GM18505 (cell line): ENCODE measurements around the gene CD160.
"Not testable (repeated sequence)": the region's sequence is repeated elsewhere in the genome, so short reads cannot be mapped to it uniquely, and the experiment has no call there.

Experiments
- ATAC-seq: cut with Tn5 transposase; IDR thresholded peaks from one replicate; pipeline ENCODE4 v1.9.1; 2021; ENCODE audit not compliant: unreplicated experiment
- POLR2A ChIP-seq: IDR thresholded peaks from 4 replicates; pipeline ENCODE4 v1.6.1; 2011; ENCODE audit warnings: borderline replicate concordance; ENCODE audit not compliant: insufficient read depth, insufficient read length; ENCODE audit errors: extremely low read depth

Gene CD160

DNA sequence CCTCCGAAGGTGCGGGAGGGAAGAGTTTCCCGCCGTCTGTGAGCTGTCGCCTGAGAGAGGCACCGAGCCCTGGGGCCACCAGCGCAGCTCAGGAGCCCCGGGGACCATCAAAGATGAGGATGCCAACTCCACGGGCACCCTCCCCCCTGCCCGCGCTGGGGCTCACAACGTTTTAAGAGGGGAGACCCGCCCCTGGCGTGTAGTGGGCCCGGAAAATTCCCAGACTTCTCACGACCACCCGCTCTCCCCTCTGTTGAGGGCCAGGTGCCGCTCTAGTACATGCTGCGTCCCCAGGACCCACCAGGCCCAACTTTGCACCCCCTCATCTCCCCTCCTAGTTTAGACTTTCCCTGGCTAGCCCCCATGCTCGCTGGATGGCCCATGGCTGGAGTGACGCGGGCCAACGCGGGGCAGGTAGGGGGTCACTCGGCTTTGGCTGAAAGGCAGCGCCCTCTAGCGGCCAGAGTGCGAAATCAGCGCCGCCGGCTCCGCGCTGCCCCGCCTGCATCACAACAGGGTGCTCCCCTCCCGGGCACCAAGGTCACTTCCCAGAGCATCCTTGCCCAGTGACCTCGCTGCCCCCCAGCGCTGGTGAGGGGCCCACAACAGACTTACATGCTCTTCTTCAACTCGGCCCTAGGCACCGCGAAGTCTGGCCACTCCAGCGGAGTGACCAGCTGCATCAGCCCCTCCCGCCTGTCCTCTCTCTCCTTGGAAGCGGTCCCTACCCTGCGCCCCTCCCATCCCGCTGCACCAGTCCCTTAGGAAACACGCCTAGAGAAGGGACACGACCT lies 1.8 kb downstream of the CD160 start:
- no peak for ATAC-seq
- TF ChIP-seq POLR2A: no peak

- ATAC-seq: not testable (repeated sequence)
Observed at GRCh38 chr1:145726193-145726592, 6.9 kb downstream of the CD160 start.

GRCh38 chr1:145729196-145729595 lies 9.9 kb downstream of the CD160 start:
- no peak for ATAC-seq

GRCh38 chr1:145729666-145730436 lies 10.6 kb downstream of the CD160 start:
- no peak for ATAC-seq
- TF ChIP-seq POLR2A: no peak

More at GRCh38 chr1:145729196-145729595, 9.9 kb downstream of the CD160 start:
- TF ChIP-seq POLR2A: no peak

- ATAC-seq: no peak
- TF ChIP-seq POLR2A: no peak
Observed at GRCh38 chr1:145730467-145730866, 11.2 kb downstream of the CD160 start.

- TF ChIP-seq POLR2A: no peak
- no peak for ATAC-seq
Observed at GRCh38 chr1:145730900-145731299, 11.6 kb downstream of the CD160 start.

GRCh38 chr1:145736191-145736590 lies 16.9 kb downstream of the CD160 start:
- ATAC-seq: no peak
- no peak for TF ChIP-seq POLR2A

DNA sequence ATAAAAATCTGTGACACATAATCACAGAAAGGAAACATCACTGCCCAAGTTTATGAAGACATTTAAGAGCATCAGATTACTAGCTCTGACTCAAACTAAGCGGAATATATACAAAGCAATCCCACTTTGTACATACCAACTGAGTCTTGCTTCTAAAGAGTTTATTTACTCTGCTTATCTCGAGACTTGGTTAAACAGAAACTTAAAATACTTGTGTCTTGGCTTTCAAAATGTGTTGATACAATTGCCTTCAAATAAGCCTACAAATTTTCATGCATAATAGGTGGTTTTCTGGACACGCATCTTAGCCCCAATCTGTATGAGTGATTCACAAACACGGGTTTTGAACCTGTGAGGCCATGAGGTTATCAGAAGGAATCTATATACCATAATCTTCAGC lies 21.0 kb downstream of the CD160 start:
- ATAC-seq: no peak
- no peak for TF ChIP-seq POLR2A

DNA sequence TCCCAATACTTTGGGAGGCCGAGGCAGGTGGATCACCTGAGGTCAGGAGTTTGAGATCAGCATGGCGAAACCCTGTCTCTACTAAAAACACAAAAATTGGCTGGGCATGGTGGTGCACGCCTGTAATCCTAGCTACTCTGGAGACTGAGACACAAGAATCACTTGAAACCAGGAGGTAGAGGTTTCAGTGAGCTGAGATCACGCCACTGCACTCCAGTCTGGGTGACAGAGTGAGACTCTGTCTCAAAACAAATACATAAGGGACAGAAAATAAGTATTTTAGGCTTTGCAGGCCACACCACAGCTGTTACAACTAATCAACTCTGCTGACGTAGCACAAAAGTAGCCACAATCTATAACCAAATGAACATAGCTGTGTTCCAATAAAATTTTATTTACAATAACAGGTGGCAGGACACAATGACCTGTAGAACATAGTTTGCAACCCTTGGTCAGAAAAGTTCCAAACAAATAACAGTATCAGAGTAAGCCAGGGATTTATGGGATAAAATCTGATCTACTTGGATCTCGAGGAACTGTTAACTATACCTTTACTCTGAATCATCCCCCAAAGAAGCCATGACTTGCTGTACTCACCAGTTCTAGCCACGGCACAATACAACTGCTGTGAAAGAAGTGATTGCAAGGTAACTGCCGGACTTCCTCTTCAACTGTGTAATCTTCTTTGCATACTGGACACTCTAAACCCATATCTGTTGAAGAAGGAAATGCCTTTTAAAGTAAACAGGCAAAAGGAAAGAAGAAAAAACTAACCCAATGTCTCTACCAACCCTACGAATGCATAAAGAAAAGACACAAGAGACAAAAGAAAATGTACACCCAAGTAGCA lies 28.3 kb downstream of the CD160 start:
- no peak for ATAC-seq
- TF ChIP-seq POLR2A: no peak

DNA sequence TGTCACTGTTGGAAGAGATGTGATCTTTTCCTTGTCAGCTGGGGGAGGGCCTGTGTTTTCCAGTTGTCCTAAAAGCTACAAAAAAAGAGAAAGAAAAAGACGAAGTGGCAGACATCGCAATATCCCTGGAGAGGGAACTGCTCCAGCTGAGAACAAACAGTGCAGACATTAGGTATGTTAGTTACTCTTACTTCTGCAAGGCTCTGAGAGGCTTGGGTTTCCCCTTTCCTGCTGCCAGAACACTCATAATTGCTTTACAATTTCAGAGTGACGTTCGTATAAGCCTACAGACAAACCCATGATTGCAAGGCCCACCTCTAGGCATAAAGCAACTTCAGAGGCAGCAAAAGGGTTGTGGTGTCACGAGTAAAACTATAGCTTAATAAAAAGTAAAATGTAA lies 31.1 kb downstream of the CD160 start:
- no peak for TF ChIP-seq POLR2A
- ATAC-seq: no peak

DNA sequence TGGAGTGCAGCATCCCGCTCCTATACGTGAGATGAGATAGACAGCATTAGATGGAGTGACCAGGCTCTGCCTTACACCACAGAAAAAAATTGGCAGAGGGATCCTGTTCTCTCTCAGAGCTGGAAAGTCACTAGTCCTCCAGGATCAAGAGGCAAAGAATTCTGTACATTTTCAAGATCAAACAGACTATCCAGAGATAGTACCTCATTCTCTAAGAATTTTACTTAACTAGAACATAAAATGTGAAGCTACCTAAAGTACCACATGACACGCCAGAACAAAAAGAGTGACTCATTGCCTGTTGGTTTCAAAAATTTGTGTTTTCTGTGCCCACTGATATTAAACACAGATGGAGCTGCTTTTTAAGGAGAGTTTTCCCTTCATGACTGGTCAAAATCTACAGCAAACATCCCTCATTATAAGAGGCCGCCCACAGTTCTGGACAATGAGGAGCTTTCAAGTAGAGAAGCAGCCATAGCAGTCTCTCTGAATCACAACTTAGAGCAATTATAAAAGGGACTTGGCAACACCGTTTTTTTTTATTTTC lies 32.3 kb downstream of the CD160 start:
- no peak for TF ChIP-seq POLR2A
- ATAC-seq: no peak

DNA sequence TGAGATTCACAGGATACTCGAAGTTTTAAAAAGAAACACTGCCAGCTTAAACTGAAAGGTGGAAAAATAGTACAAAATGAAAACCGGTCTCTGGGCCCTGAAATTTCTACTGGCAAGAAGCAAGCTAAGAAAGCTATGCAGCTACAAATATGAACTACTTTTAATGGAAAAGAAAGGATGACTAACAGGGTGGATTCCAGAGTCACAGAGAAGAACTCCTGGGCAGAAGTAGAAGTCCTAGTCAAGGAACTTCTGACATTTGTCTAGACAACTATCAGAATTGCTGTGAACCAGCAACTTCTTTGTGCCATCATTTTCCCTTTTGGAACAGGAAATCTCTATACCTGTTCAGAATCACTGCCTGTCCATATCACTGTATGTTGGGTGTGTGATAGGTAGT lies 38.1 kb downstream of the CD160 start:
- no peak for ATAC-seq
- no peak for TF ChIP-seq POLR2A

- ATAC-seq: no peak
- no peak for TF ChIP-seq POLR2A
Observed at GRCh38 chr1:145758116-145758515, 38.8 kb downstream of the CD160 start.
